NK-92 (cell line): ENCODE data around the gene KRT79.
"Not testable (repeated sequence)": the region's sequence is repeated elsewhere in the genome, so short reads cannot be mapped to it uniquely, and the experiment has no call there.

Experiments
- DNase-seq: peaks from one replicate; lab custom pipeline; 2025; ENCODE audit not compliant: unreplicated experiment; lab: John Stamatoyannopoulos, UW

The KRT79 gene

DNA sequence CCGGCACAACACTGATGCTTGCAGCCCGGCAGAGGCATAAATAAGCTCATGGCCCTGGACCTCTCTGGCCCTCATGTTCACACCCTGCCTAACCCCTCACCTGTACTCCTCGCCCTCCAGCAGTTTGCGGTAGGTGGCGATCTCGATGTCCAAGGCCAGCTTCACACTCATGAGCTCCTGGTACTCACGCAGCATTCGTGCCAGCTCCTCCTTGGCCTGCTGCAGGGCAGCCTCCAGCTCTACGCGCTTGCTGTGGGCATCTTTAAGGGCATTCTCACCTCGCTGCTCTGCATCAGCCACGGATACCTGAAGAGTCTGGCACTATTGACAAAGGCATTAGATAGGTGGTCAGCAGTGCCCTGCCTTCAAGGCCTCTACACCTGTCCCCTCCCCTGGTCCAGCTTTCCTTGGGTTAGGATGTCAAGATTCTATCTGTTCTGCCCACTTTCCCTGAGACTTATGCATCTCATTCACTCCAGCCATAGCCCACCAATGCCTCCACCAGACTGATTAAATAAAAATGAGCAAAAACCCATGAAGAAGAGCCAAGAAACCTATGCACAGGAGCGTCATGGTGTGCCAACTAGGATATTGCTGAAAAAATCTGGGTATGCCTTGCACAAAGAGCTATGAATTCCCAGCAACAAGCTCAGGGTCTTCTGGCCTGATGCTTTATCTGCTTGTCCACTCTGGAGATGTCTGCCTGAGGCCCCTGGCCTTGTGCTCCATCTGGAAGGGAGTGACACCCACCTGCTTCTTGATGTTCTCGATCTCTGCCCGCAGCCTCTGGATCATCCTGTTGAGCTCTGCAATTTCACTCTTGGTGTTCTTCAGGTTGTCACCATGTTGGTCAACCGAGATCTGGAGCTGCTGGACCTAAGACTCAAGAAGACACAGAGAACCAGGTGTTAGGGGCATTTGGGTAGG, 26.3 kb downstream of the KRT79 start:
- no peak for DNase-seq

DNA sequence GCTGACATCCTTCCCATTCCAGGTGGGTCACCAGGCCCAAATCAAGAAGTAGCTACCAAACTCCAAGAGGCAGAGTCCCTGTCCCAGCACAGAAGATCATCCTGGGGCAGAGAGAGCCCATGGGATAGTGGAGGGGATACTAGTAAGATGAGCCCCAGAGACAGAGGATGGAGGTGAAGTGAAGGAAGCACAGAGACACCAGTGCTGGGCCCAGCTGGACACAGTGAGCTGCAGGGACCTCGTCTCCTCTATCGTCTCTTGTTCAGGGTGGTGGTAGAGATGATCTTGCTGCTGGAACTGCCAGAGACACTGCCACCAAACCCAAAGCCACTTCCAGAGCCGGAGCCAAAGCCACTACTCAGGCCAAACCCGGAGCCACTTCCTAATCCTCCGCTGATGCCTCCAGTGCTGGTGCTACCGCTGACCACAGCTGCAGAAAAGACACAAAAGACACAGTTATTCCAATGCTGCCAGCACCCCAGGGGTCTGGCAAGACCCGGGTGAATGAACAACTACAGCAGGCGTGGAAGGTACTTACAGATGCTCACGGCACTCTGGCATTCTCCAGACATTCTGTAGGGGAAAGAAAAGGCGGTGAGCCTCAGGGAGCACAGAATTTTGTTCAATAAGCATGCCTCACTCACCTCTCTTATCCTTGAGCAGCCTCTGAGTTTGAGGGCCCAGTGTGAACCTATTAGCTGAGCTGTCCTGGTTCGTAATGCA, 27.1 kb downstream of the KRT79 start:
- no peak for DNase-seq

DNA sequence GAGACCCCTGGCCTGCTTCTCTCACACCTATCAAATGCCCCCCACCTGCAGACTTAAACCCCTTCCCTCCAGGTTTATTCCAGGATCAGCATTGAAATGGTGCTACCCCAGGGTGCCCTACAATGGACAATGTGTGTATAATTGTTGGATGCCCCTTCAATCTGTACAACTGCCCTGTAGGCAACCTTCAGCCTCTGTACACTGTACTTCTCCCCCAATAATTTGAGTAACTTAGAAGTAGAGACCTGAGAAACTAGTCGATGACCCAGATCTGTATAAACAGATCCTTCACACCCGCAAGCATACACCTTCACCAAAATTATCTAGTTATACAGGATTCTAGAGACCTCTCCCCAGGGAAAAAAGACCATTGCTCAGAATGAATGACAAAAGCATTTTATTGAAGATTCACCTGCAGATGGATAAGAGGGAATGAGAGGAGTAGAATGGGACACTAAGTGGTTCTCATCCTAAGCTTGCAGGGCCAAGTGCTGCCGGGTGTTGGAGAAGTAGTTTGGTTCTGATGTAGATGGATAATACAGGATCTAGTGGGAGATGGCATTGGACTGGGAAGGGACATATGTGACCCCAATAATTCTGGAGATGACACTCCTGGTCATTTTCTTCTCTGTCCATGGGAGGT, 27.8 kb downstream of the KRT79 start:
- DNase-seq = no peak

DNA sequence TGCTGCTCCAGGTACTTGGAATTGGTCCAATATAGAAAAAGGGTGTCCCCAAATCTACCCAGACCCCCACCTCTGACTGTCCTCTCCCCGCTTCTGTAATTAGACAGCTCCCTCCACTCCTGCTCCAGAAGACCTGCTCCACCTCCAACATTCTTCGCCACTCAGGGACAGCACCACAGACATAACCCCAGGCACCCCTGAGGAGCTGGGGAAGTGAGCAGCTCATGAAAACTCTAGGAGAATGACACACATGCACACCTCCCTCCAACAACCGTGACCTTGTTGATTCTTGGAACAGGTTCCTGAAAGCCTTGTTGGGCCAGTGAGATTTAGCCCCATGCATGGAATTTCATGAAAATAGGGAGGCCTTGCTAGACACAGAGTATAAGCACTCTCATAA, 28.4 kb downstream of the KRT79 start:
- no peak for DNase-seq

DNA sequence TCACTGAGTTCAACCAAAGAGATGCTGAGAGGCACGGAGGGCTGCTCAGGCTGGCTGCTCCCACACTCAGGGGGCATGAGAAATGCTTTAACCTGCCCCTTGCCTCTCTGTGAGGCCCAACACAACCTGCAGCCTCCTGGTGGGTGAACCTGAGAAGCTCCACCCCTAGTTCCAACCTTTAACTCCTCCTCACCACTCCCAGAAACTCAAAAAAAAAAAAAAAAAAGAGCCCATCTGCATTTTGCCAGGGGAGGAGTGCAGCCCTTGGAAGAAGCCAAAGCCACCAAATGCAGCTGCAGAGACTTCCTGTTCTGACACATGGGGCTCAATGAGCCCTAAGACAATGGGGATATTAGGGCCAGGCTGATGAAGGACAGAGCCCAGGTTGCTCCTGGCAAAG, 29.1 kb downstream of the KRT79 start:
- DNase-seq = no peak

DNA sequence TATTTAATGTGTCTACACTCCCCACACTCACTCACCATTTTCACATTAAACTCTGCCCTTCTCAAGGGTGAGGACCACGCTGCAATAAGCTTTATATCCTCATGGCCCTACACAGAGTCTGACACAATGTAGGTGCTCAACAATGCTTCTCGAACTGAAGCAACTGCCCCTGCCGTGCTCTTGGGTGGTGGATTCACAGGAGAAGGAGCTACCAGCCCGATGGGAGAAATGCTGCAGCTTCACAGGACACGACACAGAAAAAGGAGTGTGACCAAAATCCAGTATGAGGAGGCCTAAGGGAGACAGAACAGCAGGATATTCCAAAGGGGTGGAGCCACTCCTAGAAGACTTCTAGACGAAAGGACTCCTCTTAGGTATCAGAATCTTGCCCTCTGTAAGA, 31.7 kb downstream of the KRT79 start:
- no peak for DNase-seq

DNA sequence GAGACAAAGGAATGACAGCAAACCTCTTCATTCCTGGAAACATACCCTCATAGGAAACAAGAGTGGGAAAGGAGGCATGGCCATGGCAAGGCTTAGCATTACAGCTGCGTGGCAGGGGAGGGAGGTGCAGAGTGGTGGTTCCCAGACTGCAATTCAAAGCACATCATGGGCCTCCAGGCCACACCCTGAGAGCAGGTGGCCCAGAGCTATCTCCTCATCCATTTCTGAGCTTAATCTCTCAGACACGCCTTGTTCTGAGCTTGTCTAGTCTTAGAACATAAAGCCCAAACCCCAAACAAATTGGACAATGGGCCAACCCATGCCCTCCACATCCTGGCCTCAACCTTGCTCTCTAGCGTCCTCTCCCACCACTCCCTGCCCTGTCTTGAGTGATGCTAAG, 32.3 kb downstream of the KRT79 start:
- no peak for DNase-seq

DNA sequence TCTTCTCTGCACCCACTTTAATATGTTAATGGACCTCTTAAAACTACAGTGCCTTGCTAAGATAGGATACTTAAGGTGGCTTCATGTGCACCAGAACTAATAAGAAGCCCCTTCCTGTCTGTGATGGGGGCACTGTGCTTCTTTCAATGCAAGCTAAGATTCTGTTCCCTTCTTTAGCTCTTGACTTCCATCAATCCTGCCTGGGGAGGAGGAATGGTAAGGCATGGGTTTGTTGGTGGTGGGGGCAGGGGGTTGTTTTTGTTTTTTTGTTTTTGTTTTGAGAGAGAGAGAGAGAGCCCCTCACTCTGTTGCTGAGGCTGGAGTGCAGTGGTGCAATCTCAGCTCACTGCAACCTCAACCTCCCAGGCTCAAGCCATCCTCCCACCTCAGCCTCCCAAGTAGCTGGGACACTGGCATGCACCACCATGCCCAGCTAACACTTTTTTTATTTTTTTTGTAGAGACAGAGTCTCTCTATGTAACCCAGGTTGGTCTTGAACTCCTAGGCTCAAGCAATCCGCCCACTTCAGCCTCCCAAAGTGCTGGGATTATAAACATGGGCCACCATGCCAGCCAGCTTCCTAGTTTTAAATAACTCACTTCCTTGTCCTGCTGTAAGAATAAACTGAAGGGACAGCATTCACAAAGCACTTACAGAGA, 33.7 kb downstream of the KRT79 start:
- no peak for DNase-seq

DNA sequence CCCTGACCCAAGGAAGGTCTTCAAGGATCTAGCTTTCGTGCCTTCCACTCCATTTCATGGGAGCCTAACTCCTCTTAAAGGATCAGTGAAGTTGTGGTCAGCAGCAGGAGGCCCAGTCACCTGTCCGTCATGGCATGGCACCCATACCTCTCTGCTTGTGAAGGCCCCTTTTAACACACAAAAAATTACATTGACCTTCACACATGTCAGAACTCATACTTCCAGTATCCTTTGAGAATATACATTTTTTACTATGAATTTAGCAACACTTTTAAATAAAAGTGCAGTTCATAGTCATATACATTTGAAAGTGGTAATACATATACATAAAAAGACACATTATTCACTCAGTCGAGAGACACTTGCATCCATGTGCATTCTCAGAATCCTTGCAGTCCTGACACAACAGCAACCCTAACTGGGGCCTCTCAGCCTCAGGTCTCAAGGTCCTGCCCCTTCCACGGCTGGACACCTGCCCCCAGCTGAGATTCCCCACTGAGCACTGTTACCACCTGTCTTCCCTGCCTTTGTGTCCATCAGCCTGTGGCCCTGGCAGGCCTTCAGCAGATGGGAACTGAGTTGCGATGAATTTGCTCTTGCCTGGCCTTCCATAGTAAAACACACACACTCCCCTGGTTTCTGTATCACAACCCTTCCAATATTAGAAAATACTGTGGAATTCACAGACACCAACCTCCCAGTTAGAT, 34.5 kb downstream of the KRT79 start:
- no peak for DNase-seq

DNA sequence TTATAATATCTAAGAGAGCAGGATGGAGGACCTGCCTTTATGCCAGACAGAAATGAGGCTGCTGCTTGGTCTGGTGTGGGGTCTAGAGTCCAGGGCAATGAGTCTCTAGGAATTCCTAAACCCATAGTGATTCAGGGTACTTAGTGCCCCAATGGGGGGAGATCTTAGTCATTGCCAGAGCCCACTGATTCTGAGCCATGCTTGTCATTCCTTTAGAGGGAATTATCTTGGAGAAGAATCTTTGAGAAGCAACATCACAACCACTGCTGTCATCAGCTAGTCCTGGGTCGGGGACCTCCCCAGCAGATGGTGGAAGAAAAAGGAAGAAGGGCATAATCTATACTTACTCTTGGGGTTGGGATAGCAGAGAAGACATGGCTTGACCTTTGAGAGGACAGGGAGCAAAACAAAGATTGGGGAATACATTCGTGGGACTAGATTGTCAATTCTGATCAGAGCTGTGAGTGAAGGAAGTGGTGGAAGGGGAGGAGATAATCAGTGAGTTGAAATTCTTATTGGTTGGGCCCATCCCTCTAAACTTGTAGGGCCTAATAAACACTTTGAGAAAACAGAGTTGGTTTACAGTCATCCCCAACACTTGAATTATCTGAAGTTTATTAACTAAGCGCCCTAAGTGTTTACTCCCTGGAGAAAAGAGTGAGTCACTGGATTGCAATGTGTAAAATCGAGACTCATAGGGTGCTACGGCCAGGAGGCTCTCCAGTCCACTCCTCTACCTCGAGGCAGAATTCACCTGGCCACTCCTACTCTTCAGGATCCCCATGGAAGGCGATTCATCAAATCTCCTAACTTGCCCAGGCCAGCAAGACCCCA, 35.2 kb downstream of the KRT79 start:
- no peak for DNase-seq

DNA sequence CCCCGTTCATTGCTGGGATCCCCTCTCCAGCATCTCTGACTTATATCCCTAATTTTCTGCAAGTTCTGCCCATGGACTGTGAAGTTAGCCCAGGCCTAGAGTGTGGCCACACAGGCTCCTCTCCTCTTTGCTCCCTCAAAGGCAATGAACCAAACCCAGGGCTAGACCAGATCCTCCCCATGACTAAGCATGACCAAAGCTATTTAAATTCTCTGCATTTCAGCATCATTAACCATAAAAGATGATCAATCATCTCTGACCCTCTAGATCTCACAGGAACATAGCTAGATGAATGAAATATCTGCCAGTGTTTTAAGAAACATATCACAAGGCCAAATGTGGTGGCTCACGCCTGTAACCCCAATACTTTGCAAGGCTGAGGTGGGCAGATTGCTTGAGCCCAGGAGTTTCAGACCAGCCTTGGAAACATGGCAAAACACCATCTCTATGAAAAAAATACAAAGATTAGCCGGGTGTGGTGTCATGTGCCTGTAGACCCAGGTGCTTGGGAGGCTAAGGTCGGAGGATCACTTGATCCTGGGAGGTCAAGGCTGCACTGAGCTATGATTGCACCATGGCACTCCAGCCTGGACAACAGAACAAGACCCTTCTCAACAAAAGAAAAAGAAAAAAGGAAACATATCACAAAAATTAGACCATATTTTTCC, 36.0 kb downstream of the KRT79 start:
- no peak for DNase-seq

DNA sequence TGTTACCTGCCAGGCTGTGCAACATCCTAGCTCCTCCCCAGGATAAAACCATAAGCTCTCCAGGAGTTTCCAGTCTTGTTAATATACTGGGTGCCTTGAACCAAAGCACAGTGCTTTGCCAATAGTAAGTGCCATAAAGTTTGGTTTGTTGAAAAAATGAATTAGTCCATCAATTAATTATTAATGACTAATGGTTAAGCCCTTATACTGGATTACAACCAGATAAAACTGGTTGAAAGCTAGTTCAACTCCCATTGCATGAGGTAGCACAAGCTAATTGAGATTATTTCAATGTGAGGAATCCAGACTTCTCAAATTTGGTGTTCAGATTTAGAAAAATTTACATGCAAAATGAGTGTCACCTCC, 36.6 kb downstream of the KRT79 start:
- no peak for DNase-seq

DNA sequence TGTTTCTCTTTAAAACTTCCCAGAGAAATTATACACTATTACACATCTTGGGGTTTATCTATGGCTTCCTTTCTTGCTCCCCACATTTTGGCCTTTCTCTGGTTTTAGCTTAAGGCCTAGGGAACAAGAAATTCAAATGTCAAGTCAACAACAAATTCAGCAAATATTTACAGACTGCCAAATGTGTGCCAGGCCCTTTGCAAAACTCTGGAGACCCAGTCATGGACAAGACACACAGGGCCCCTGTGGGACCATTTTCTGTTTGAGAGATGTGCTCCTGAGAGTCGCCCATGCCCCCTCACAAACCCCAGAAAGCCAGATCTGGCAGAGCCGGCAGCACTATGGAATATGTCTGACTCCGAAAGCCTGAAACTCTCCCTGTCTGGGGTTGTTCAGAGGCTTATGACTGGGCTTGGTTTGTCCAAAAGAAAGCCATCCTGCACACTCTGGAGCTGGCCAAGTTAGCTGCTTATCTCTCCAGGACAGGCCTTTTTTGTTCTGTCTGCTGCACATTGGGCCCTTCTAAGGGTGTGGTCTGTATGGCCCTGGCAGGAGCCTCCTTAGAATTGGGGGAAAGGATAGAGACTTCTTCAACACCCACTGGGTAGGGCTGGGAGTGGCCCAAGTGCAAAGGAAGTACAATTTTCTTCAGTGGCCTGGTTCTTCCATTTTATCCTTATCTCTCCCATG, 37.1 kb downstream of the KRT79 start:
- DNase-seq = no peak

DNA sequence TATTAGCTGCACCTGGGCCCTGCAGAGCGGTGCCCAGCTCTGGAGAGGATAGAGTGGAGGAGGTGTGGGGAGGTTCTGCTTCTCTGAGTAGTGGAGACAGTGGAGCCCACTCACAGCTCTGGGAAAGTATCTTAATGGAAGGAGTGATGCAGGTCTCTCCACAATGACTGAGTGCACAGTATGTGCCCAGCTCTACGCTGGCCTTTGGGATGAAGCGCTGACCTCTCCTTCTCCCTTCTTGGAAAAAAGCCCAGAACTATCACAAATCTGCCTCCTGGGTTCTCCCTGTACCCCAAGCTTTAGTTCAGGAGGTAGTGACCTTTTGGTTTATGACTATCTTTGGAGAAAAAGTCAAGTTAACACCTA, 37.7 kb downstream of the KRT79 start:
- DNase-seq = no peak

DNA sequence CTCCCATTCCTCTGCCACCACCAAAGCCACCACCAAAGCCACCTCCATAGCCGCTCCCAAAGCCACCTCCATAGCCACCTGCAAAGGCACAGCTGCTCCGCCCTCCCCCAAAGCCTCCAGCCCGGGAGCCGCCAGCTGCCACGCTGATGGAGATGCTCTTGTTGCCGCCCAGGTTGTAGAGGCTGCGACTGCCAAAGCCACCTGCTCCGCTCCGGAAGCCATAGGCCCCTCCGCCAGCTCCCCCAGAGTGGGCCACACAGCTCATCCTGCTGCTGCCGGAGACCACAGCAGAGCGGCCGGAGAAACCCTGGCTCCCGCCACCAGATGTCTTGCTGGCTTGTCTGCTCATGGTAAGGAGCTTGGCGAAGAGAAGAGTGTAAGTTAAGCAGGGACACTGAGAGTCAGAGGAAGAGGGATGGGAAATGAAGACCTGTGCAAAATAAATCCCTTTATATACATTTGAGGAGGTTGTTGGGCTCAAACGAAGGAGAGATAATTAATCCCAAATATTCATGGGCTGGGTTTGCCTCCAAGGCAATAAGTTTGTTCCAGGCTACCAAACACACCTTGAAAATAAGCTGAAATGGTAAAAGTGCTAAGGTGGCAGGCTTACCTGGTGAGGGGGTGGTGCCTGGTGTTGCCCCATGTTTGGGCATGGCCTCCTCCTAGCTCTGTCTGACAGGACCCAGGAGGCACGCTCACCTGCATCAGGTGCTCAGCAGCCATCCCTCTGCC, 38.2 kb downstream of the KRT79 start, which contains the start of gene KRT3:
Gene KRT3 (minus strand): TSS at position 424 of the 735 bp plus-strand sequence. CDS start 75 bp downstream, at position 349.
- DNase-seq = no peak

DNA sequence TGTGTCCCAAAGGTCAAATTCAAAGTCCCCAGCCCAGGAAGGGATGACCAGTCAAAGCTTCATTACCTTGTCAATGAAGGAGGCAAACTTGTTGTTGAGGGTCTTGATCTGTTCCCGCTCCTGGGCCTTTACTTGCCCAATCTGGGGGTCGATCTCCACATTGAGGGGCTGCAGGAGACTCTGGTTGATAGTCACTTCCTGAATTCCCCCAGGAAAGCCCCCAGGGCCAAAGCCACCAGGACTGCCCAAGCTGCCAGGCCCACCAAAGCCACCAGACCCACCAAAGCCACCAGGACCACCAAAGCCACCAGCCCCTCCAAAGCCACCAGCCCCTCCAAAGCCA, 38.8 kb downstream of the KRT79 start:
- not testable (repeated sequence) for DNase-seq

DNA sequence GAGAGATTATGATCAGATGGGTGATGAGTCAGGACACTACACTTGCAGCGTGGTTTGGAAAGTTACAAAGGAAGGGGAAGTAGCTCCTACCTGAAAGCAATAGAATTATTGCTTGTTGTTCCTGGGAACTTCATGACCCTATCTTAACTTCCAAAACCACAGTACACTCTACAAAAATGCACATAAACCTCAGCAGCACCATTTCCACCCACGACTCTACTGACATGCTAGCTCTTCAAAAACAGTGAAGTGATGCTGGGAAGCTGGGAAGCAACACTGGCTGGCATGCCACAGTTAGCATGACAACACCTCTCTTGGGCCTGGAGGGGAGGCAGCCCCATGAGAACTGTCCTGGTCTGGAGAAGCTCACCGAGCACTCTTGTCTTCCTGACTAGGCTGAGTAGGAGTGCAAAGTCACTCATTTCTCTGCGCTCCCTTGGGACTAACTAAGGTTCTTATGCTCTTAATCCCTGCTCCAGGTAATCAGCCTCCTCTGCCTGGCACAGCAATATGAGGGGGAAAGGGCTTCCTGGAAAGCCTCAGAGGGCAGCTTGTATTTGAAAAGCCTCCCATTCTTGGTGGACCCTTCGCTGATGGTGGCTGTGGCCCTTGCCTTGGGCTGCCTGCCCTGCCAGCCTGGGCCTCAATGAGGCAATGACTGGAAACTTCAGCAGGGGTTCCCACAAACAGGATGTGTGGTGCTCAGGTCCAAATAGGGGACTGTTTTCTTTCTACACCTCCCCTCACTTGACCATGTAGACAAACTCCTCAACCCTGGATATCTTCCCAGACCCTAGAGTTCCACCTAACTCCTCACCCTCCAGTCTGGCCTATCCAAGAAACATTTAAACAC, 39.4 kb downstream of the KRT79 start:
- no peak for DNase-seq
